ENCODE results near the gene ITGB1. TPM values are rescaled to one million over a fixed set of nuclear protein-coding genes. Genes with fewer than 3 reads are reported as not detected.

The ITGB1 gene
- total and polyA plus RNA-seq, 12 donors, result 93.3 to 803 (median 331) TPM

DNA sequence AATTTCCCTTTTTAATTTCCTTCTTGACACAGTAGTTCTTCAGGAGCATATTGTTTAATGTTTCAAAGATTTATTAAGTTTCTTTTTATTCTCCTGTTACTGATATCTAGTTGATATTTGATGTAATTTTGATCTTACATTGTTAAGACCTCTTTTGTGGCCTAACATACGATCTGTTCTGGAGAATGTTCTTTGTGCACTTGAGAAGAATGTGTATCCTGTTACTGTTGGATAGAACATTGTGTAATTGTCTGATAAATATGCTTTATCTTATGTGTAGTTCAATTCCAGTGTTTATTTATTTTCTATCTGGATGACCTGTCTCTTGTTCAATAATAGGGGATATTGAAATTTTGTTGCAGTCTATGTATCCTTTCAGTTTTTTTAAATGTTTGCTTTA, 106.7 kb downstream of the ITGB1 start:
- H3K27ac ChIP-seq, result no peak overlapping the region
- intact Hi-C loops (cut with DNase I), result no loop called here
- DNase-seq, result no peak
- TF ChIP-seq, protein P1, sequence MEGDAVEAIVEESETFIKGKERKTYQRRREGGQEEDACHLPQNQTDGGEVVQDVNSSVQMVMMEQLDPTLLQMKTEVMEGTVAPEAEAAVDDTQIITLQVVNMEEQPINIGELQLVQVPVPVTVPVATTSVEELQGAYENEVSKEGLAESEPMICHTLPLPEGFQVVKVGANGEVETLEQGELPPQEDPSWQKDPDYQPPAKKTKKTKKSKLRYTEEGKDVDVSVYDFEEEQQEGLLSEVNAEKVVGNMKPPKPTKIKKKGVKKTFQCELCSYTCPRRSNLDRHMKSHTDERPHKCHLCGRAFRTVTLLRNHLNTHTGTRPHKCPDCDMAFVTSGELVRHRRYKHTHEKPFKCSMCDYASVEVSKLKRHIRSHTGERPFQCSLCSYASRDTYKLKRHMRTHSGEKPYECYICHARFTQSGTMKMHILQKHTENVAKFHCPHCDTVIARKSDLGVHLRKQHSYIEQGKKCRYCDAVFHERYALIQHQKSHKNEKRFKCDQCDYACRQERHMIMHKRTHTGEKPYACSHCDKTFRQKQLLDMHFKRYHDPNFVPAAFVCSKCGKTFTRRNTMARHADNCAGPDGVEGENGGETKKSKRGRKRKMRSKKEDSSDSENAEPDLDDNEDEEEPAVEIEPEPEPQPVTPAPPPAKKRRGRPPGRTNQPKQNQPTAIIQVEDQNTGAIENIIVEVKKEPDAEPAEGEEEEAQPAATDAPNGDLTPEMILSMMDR (IDR thresholded peaks at IDR 0.05), result no peak
- no peak for TF ChIP-seq POLR2A (IDR thresholded peaks at IDR 0.05)
- H3K4me1 ChIP-seq (replicated peaks in 1 of 2), result no peaks in the 10 kb centered on the region
- H3K4me3 ChIP-seq, result no peak overlapping the region
- no peaks in the 10 kb centered on the region for H3K27me3 ChIP-seq
- H3K9me3 ChIP-seq (replicated peaks in 1 of 3), result peaks cover 0 to 5% (median 0%) of the 10 kb centered on the region in 3 donors
- no peaks in the 10 kb centered on the region for H3K36me3 ChIP-seq (replicated peaks in 1 of 2)
- 0% methylated on average over 1 of the region's 1 CpG for WGBS, 4 donors
